OCI-LY7 (cell line): Measurements from ENCODE around the gene SIX3.

Experiments used
- EZH2phosphoT487 ChIP-seq: fragments of 200-600 bp; sonication (generic); IDR thresholded peaks from 2 replicates; pipeline ENCODE4 v1.6.1; 2018; ENCODE audit warnings: low read depth, borderline replicate concordance, mild to moderate bottlenecking, mixed run types, antibody characterized with exemption, low read length, moderate library complexity, mixed read lengths
- TF ChIP-seq, protein P1 (sequence below): fragments of 200-600 bp; sonication (generic); conservative IDR thresholded peaks from 2 replicates; pipeline ENCODE4 v1.5.1; 2014; ENCODE audit warnings: mild to moderate bottlenecking, antibody characterized with exemption, low read length, moderate library complexity, mixed read lengths

DNA sequence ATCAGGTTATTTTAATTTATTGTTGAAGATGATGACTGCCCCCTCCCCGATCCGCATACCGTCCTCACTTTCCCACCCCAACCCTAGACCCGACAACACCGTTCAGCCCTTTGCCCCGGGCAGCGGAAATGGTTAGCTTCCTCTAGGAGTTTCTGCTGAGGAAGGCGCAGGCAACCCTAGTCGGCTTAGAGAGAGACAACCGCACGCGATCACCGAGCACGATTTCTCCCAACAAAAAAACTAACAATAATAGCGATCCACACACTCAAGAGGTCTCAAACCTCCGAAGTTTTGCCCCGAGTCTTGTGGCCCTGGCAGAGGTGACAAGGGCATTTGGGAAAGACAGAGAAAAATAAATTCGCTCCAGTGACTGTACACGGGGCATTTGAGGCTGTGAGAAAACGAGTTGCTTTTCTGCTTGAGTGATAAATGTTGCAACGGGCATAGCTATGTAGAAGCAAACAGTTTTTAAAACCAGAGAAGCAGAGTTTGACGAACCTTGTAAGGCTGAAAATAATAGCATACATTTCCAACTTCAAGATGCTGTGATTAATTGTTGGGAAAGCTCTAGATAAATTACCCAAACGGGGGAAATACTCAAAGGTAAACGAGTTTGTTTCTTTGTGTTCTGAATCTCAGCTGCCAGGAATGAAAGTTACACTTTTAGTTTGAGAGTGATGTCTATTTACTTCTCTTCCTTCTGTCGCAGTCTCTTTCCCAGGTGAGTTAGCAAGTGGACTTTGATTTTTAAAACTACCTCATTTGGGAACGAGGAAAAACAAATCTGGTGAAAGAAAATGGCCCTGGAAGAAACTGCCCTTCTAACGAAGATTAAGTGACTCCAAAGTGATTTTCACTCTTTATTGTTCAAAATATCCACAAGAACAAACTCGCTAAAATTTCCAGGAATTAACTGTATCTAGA, 11.0 kb upstream of the SIX3 start:
- TF ChIP-seq, protein P1, sequence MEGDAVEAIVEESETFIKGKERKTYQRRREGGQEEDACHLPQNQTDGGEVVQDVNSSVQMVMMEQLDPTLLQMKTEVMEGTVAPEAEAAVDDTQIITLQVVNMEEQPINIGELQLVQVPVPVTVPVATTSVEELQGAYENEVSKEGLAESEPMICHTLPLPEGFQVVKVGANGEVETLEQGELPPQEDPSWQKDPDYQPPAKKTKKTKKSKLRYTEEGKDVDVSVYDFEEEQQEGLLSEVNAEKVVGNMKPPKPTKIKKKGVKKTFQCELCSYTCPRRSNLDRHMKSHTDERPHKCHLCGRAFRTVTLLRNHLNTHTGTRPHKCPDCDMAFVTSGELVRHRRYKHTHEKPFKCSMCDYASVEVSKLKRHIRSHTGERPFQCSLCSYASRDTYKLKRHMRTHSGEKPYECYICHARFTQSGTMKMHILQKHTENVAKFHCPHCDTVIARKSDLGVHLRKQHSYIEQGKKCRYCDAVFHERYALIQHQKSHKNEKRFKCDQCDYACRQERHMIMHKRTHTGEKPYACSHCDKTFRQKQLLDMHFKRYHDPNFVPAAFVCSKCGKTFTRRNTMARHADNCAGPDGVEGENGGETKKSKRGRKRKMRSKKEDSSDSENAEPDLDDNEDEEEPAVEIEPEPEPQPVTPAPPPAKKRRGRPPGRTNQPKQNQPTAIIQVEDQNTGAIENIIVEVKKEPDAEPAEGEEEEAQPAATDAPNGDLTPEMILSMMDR, result no peak
- TF ChIP-seq EZH2phosphoT487, result no peak
